ENCODE measurements around the gene AKT3.

- TF ChIP-seq CTCF (conservative IDR thresholded peaks at IDR 0.05) (no peak), ZFX (IDR thresholded peaks at IDR 0.05) (no peak)
Observed at GRCh38 chr1:243883551-243883950, 33.5 kb upstream of the AKT3 start.

Measured in C4-2B (cell line).